GM23248 (cell line): ENCODE results near the gene GNAI2. TPM values are rescaled to one million over a fixed set of nuclear protein-coding genes. Genes with fewer than 3 reads are reported as not detected.

Source experiments
- DNase-seq: peaks from one replicate; pipeline ENCODE4 v3.0.0-alpha.2; 2015
- H2AFZ ChIP-seq: fragments of 200-600 bp; sonication (generic); 2 replicates; pipeline ENCODE4 v1.6.1; 2016; ENCODE audit warnings: antibody characterized with exemption
- H3F3A ChIP-seq: fragments of 200-600 bp; sonication (generic); 2 replicates; pipeline ENCODE4 v1.6.1; 2016; ENCODE audit warnings: mild to moderate bottlenecking, antibody characterized with exemption, mixed run types; ENCODE audit not compliant: insufficient read depth
- H3K27ac ChIP-seq: fragments of 200-600 bp; sonication (generic); 2 replicates; pipeline ENCODE4 v1.5.1; 2016; ENCODE audit warnings: mild to moderate bottlenecking
- H3K27me3 ChIP-seq: fragments of 200-600 bp; sonication (generic); replicated peaks from 2 replicates; pipeline ENCODE4 v1.6.1; 2016; ENCODE audit warnings: mild to moderate bottlenecking; ENCODE audit not compliant: insufficient read depth
- H3K36me3 ChIP-seq: fragments of 200-600 bp; sonication (generic); 2 replicates; pipeline ENCODE4 v1.6.1; 2016; ENCODE audit warnings: low read depth, mild to moderate bottlenecking
- H3K4me1 ChIP-seq: fragments of 200-600 bp; sonication (generic); 2 replicates; pipeline ENCODE4 v1.6.1; 2016; ENCODE audit warnings: mild to moderate bottlenecking; ENCODE audit not compliant: insufficient read depth
- H3K4me2 ChIP-seq: fragments of 200-600 bp; sonication (generic); one replicate; pipeline ENCODE4 v1.6.1; 2016; ENCODE audit warnings: mild to moderate bottlenecking; ENCODE audit not compliant: unreplicated experiment
- H3K4me3 ChIP-seq: fragments of 200-600 bp; sonication (generic); 2 replicates; pipeline ENCODE4 v1.5.1; 2016; ENCODE audit warnings: mild to moderate bottlenecking
- H3K79me2 ChIP-seq: fragments of 200-600 bp; sonication (generic); 2 replicates; pipeline ENCODE4 v1.6.1; 2016; ENCODE audit warnings: mild to moderate bottlenecking; ENCODE audit not compliant: insufficient read depth
- H3K9ac ChIP-seq: fragments of 200-600 bp; sonication (generic); 2 replicates; pipeline ENCODE4 v1.6.1; 2016; ENCODE audit warnings: mild to moderate bottlenecking
- H3K9me2 ChIP-seq: fragments of 200-600 bp; sonication (generic); 2 replicates; pipeline ENCODE4 v1.6.1; 2016; ENCODE audit warnings: mixed run types, mild to moderate bottlenecking, moderate library complexity; ENCODE audit not compliant: insufficient read depth
- H3K9me3 ChIP-seq: fragments of 200-600 bp; sonication (generic); one replicate; pipeline ENCODE4 v1.6.1; 2017; ENCODE audit warnings: low read depth
- H4K20me1 ChIP-seq: fragments of 200-600 bp; sonication (generic); 2 replicates; pipeline ENCODE4 v1.6.0; 2016; ENCODE audit not compliant: insufficient read depth
- EZH2 ChIP-seq: fragments of 200-600 bp; sonication (generic); IDR thresholded peaks from 2 replicates; pipeline ENCODE4 v1.6.1; 2018; ENCODE audit warnings: antibody characterized with exemption, mild to moderate bottlenecking; ENCODE audit not compliant: insufficient read depth, poor library complexity, severe bottlenecking
- EZH2phosphoT487 ChIP-seq: fragments of 200-600 bp; sonication (generic); IDR thresholded peaks from 2 replicates; pipeline ENCODE4 v1.6.1; 2018; ENCODE audit warnings: antibody characterized with exemption, moderate library complexity, mild to moderate bottlenecking, low read depth; ENCODE audit not compliant: insufficient read depth
- WGBS, 2 experiments: methylation state at CpG; one replicate each; pipeline ENCODE4 v1.1.6; 2015 to 2017; ENCODE audit warnings: low lambda C conversion rate in 2 of 2, low coverage in 1 of 2; ENCODE audit errors: missing lambda C conversion rate in 2 of 2; 5-methylcytosine and 5-hydroxymethylcytosine counted together
- in situ Hi-C: fragments of 300-500 bp; cut with MboI; formaldehyde crosslinking; loops from 2 replicates; pipeline ENCODE4 v1.15.0; 2020
- polyA plus RNA-seq: library from polyadenylated mRNA; unstranded; fragments of >200 nt; fragmentation: Nextera tagmentation; extraction: Ambion mirVana; gene quantifications from 2 replicates; pipeline ENCODE4 v1.2.1, GENCODE V29; 2016
- total RNA-seq: library from RNA; depleted of rRNA; stranded (reverse); fragments of >200 nt; shearing (Covaris generic); gene quantifications from 2 replicates; pipeline ENCODE4 v1.2.3, GENCODE V29; 2014

Gene GNAI2
- total and polyA plus RNA-seq, 2 experiments from 2014 or later, result 424 to 427 TPM

- Histone ChIP-seq H3K4me2 (no peak overlapping the region), H3K4me3 (no peak overlapping the region), H3K9ac (no peak overlapping the region), H3K36me3 (no peaks in the 10 kb centered on the region), H4K20me1 (no peaks in the 10 kb centered on the region), H3F3A (peaks cover 13% of the 10 kb centered on the region; the same call in 1 of the 2 replicates), H3K79me2 (no peaks in the 10 kb centered on the region), H3K4me1 (peaks cover 42% of the 10 kb centered on the region), H3K9me2 (no peaks in the 10 kb centered on the region), H3K9me3 (no peaks in the 10 kb centered on the region), H3K27me3 (no peaks in the 10 kb centered on the region), H3K27ac (0 out of 2 replicates have a peak overlapping the region, but pooled peaks have one; percentile 48), H2AFZ (no peak overlapping the region)
- no peak for DNase-seq
- TF ChIP-seq EZH2phosphoT487 (no peak), EZH2 (no peak)
- in situ Hi-C loops, result no loop called here
- 0 to 6% methylated on average over 1 of the region's 1 CpG for WGBS, 2 experiments
Measured at GRCh38 chr3:50265571-50265970, 29.6 kb downstream of the GNAI2 start.

GRCh38 chr3:50266017-50266416 is 30.0 kb downstream of the GNAI2 start:
- Histone ChIP-seq H3K9me2 (no peaks in the 10 kb centered on the region), H3K9ac (no peak overlapping the region), H3K4me2 (no peak overlapping the region), H3K79me2 (no peaks in the 10 kb centered on the region), H3K27me3 (no peaks in the 10 kb centered on the region), H3F3A (peaks cover 13% of the 10 kb centered on the region; the same call in 1 of the 2 replicates), H3K4me3 (no peak overlapping the region), H4K20me1 (no peaks in the 10 kb centered on the region), H3K36me3 (no peaks in the 10 kb centered on the region), H3K4me1 (peaks cover 43% of the 10 kb centered on the region), H3K27ac (no peak overlapping the region), H2AFZ (no peak overlapping the region), H3K9me3 (no peaks in the 10 kb centered on the region)
- DNase-seq, result no peak
- TF ChIP-seq EZH2phosphoT487 (no peak), EZH2 (no peak)
- in situ Hi-C loops, result no loop called here
- WGBS, 2 experiments, result 54 to 56% methylated on average over 6 of the region's 6 CpGs

GRCh38 chr3:50266836-50267235 is 30.8 kb downstream of the GNAI2 start:
- Histone ChIP-seq H3K4me1 (peaks cover 43% of the 10 kb centered on the region), H3K79me2 (no peaks in the 10 kb centered on the region), H3K4me3 (peak overlapping the region; percentile 65), H3K4me2 (peak overlapping the region; percentile 63), H3K27ac (no peak overlapping the region), H3K9me2 (no peaks in the 10 kb centered on the region), H4K20me1 (no peaks in the 10 kb centered on the region), H2AFZ (no peak overlapping the region; the same call in 1 of the 2 replicates), H3K9ac (peak overlapping the region; percentile 71), H3K36me3 (no peaks in the 10 kb centered on the region), H3K9me3 (no peaks in the 10 kb centered on the region), H3K27me3 (no peaks in the 10 kb centered on the region), H3F3A (peaks cover 13% of the 10 kb centered on the region; the same call in 1 of the 2 replicates)
- DNase-seq, result no peak
- WGBS, 2 experiments, result 54 to 57% methylated on average over 7 of the region's 7 CpGs
- TF ChIP-seq EZH2 (no peak), EZH2phosphoT487 (no peak)
- in situ Hi-C loops, result no loop called here

DNA sequence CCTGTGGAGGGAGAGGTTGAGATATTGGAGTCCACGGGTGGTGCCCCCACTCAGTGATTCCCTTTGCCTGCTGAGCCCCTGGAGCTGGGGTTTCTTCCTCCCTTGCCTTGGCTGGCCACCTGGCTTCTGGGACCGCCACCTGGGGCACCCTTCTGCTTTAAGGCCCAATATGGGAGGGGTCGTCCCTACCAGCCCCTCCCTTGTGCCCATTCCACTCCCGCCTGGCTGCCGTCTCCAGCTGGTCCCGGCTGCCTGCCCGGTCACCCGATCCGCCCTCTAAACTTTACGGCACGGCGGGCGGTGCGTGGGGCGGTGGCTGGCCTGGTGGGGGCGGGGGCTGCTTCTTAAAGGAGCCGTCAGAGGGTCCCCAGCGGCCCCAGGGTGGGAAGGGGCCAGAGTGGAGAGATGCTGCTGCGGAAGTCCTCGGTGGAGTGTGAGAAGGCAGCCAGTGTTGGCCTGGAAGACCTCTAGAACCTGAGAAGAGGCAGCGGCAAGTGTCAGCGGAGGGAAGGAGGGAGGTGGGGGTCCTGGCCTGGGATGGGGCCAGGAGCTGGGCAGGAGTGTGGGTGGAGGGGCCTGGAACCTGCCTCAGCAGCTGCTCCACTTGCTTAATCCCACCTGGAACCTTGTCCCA is 31.4 kb downstream of the GNAI2 start:
- Histone ChIP-seq H2AFZ (peak overlapping the region; percentile 67), H3F3A (peaks cover 13% of the 10 kb centered on the region; the same call in 1 of the 2 replicates), H3K27ac (no peak overlapping the region), H4K20me1 (no peaks in the 10 kb centered on the region), H3K4me1 (peaks cover 43% of the 10 kb centered on the region), H3K4me3 (peak overlapping the region; percentile 65), H3K79me2 (no peaks in the 10 kb centered on the region), H3K36me3 (no peaks in the 10 kb centered on the region), H3K9me3 (no peaks in the 10 kb centered on the region), H3K9ac (peak overlapping the region; percentile 71), H3K9me2 (no peaks in the 10 kb centered on the region), H3K27me3 (no peaks in the 10 kb centered on the region), H3K4me2 (peak overlapping the region; percentile 63)
- in situ Hi-C loops, result no loop called here
- WGBS, 2 experiments, result 8 to 9% methylated on average over 17 to 22 of the region's 22 CpGs
- DNase-seq, result peak; percentile 60
- TF ChIP-seq EZH2phosphoT487 (no peak), EZH2 (no peak)
